OCI-LY3 (cell line): ENCODE data around the gene STKLD1.

Experiments used
- H2AFZ ChIP-seq: fragments of 200-600, 300-600 bp; shearing (Covaris generic); 2 replicates; pipeline ENCODE4 v1.6.0; 2014; ENCODE audit warnings: antibody characterized with exemption, low read depth, low read length
- H3K27ac ChIP-seq: fragments of 200-600, 300-600 bp; sonication (generic); 2 replicates; pipeline ENCODE4 v1.5.1; 2014; ENCODE audit warnings: mild to moderate bottlenecking, low read length, moderate library complexity, mixed read lengths
- H3K27me3 ChIP-seq: fragments of 200-600, 300-600 bp; sonication (generic); 2 replicates; pipeline ENCODE4 v1.6.1; 2014; ENCODE audit warnings: low read depth, low read length, mixed read lengths
- H3K36me3 ChIP-seq: fragments of 200-600, 300-600 bp; sonication (generic); replicated peaks from 2 replicates; pipeline ENCODE3; 2014; ENCODE audit warnings: low read depth, low read length, mixed read lengths
- H3K4me1 ChIP-seq: fragments of 300-600, 200-600 bp; sonication (generic); 2 replicates; pipeline ENCODE4 v1.6.1; 2014; ENCODE audit warnings: low read length, mixed read lengths
- H3K4me2 ChIP-seq: fragments of 200-600, 300-600 bp; sonication (generic); 2 replicates; pipeline ENCODE4 v1.6.1; 2014; ENCODE audit warnings: low read length, mixed read lengths
- H3K4me3 ChIP-seq: fragments of 300-600, 200-600 bp; sonication (generic); 2 replicates; pipeline ENCODE4 v1.5.1; 2014; ENCODE audit warnings: antibody characterized with exemption, mild to moderate bottlenecking, low read length, moderate library complexity
- H3K79me2 ChIP-seq: fragments of 300-600, 200-600 bp; shearing (Covaris generic); 2 replicates; pipeline ENCODE4 v1.6.1; 2014; ENCODE audit warnings: mild to moderate bottlenecking, low read length, mixed read lengths
- H3K9ac ChIP-seq: fragments of 300-600, 200-600 bp; shearing (Covaris generic); 2 replicates; pipeline ENCODE4 v1.6.0; 2014; ENCODE audit warnings: mild to moderate bottlenecking, low read length, moderate library complexity
- H3K9me3 ChIP-seq: fragments of 200-600, 300-600 bp; shearing (Covaris generic); 2 replicates; pipeline ENCODE4 v1.6.1; 2014; ENCODE audit warnings: low read length, mixed read lengths; ENCODE audit not compliant: insufficient read depth
- H4K20me1 ChIP-seq: fragments of 200-600, 300-600 bp; sonication (generic); 2 replicates; pipeline ENCODE4 v1.6.1; 2016; ENCODE audit warnings: low read length, mixed read lengths; ENCODE audit not compliant: insufficient read depth
- CTCF ChIP-seq: fragments of 200-600, 300-600 bp; sonication (generic); IDR thresholded peaks from 2 replicates; pipeline ENCODE4 v1.5.1; 2014; ENCODE audit warnings: antibody characterized with exemption, low read length, low read depth
- EZH2phosphoT487 ChIP-seq: fragments of 200-600 bp; shearing (Covaris generic); IDR thresholded peaks from 2 replicates; pipeline ENCODE4 v1.6.1; 2018; ENCODE audit warnings: antibody characterized with exemption, mixed run types, low read depth

Gene STKLD1

GRCh38 chr9:133421615-133422542 lies 45.7 kb downstream of the STKLD1 start, which contains the start of gene ADAMTS13:
TSS of gene ADAMTS13 (plus strand) at chr9:133422367. CDS start at chr9:133422444, 77 bp downstream.
- no peaks in the 10 kb centered on the region for H3K9me3 ChIP-seq
- H3K9ac ChIP-seq: no peak within 1 kb of the TSS; the same call in 1 of the 2 replicates
- peaks cover 31% of the 10 kb centered on the region for H3K4me1 ChIP-seq
- H2AFZ ChIP-seq: no peak within 1 kb of the TSS
- H3K27me3 ChIP-seq: no peaks in the 10 kb centered on the region
- H3K4me3 ChIP-seq: no peak within 1 kb of the TSS
- H3K36me3 ChIP-seq: no peaks in the 10 kb centered on the region
- peaks cover 26% of the 10 kb centered on the region for H3K79me2 ChIP-seq
- H3K4me2 ChIP-seq: no peak within 1 kb of the TSS
- no peaks in the 10 kb centered on the region for H4K20me1 ChIP-seq
- TF ChIP-seq CTCF (no peak), EZH2phosphoT487 (no peak)
- peak within 1 kb of the TSS; percentile 26; the same call in 1 of the 2 replicates for H3K27ac ChIP-seq

- H3K4me2 ChIP-seq: no peak overlapping the region
- no peaks in the 10 kb centered on the region for H3K36me3 ChIP-seq
These were observed 47.0 kb downstream of the STKLD1 start for GRCh38 chr9:133423216-133423615.

GRCh38 chr9:133424187-133424586 lies 48.0 kb downstream of the STKLD1 start:
- no peak overlapping the region for H3K4me2 ChIP-seq
- H3K27ac ChIP-seq: no peak overlapping the region
- no peaks in the 10 kb centered on the region for H3K36me3 ChIP-seq
- H3K9ac ChIP-seq: no peak overlapping the region
- peaks cover 25% of the 10 kb centered on the region for H3K4me1 ChIP-seq
- H3K9me3 ChIP-seq: no peaks in the 10 kb centered on the region
- H2AFZ ChIP-seq: no peak overlapping the region
- H3K27me3 ChIP-seq: no peaks in the 10 kb centered on the region
- H3K79me2 ChIP-seq: peaks cover 4% of the 10 kb centered on the region
- no peak for TF ChIP-seq EZH2phosphoT487
- no peak for TF ChIP-seq CTCF
- no peaks in the 10 kb centered on the region for H4K20me1 ChIP-seq
- no peak overlapping the region for H3K4me3 ChIP-seq

More at GRCh38 chr9:133423216-133423615, 47.0 kb downstream of the STKLD1 start:
- Histone ChIP-seq H3K27ac (no peak overlapping the region), H3K9me3 (no peaks in the 10 kb centered on the region), H3K79me2 (peaks cover 14% of the 10 kb centered on the region), H4K20me1 (no peaks in the 10 kb centered on the region), H3K9ac (no peak overlapping the region), H3K4me3 (no peak overlapping the region), H3K4me1 (peaks cover 31% of the 10 kb centered on the region), H3K27me3 (no peaks in the 10 kb centered on the region), H2AFZ (no peak overlapping the region)
- TF ChIP-seq CTCF: no peak
- TF ChIP-seq EZH2phosphoT487: no peak

GRCh38 chr9:133425049-133425632 lies 49.0 kb downstream of the STKLD1 start:
- no peak overlapping the region for H3K4me2 ChIP-seq
- no peak overlapping the region for H3K27ac ChIP-seq
- TF ChIP-seq CTCF (no peak), EZH2phosphoT487 (no peak)
- peaks cover 18% of the 10 kb centered on the region for H3K4me1 ChIP-seq
- no peaks in the 10 kb centered on the region for H3K36me3 ChIP-seq
- H3K79me2 ChIP-seq: no peaks in the 10 kb centered on the region
- no peak overlapping the region for H2AFZ ChIP-seq
- no peaks in the 10 kb centered on the region for H4K20me1 ChIP-seq
- no peaks in the 10 kb centered on the region for H3K9me3 ChIP-seq
- no peaks in the 10 kb centered on the region for H3K27me3 ChIP-seq
- no peak overlapping the region for H3K4me3 ChIP-seq
- no peak overlapping the region for H3K9ac ChIP-seq
